ENCODE results near the gene TGFBR3. TPM values are rescaled to one million over a fixed set of nuclear protein-coding genes. Genes with fewer than 3 reads are reported as not detected.

TGFBR3 gene
- total and polyA plus RNA-seq, 7 donors, result 5.1 to 24.5 (median 8.9) TPM

DNA sequence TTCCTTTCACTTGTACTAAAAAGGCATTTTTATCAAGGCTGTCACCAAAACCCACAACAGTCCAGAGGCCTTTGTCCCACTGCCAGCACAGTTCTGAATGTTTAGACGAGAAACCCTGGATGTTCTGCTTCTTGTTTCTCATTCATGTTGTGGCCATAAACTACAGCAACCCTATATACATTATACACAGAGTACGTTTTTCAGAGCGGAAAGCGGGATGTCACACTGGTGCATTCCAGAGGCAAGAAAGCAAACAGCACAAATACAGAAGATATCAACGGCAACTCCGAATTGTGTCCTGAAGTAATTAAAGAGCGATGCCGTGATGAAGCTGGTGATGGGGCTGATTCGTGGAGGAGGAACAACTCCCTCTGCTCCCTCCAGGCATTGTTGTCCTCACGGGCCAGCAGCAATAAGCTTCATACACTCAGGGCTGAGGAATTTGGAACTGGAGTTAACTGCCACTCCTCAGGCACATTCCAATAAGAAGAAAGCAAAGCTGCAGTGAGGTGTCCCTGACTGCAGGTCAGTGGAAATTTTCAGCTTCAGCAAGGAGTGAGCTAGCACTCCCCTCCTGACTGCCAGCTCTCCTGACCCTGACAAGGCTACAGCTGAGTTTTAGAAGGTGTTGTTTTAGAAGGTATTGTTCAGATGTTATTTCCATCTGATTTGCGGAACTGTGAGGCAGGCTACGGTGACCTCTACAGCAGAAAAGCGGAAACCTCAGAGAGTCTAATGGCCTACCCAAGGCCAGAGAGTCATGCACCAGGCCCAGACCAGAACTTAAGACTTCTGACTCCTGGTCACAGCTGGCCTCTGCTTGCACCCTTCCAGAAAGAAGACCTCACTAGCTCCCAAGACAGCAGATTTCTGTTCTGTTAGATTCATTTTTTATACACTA, 149.0 kb downstream of the TGFBR3 start:
- intact Hi-C loops (cut with DNase I), result no loop called here
- WGBS, 3 donors, result 42 to 48% (median 43%) methylated on average over 13 of the region's 13 CpGs
- H3K4me3 ChIP-seq, result no peak overlapping the region
- DNase-seq, result peak in 1 of 2 donors; percentile 59
- peaks cover 24% of the 10 kb centered on the region for H3K4me1 ChIP-seq
- TF ChIP-seq, protein P1, sequence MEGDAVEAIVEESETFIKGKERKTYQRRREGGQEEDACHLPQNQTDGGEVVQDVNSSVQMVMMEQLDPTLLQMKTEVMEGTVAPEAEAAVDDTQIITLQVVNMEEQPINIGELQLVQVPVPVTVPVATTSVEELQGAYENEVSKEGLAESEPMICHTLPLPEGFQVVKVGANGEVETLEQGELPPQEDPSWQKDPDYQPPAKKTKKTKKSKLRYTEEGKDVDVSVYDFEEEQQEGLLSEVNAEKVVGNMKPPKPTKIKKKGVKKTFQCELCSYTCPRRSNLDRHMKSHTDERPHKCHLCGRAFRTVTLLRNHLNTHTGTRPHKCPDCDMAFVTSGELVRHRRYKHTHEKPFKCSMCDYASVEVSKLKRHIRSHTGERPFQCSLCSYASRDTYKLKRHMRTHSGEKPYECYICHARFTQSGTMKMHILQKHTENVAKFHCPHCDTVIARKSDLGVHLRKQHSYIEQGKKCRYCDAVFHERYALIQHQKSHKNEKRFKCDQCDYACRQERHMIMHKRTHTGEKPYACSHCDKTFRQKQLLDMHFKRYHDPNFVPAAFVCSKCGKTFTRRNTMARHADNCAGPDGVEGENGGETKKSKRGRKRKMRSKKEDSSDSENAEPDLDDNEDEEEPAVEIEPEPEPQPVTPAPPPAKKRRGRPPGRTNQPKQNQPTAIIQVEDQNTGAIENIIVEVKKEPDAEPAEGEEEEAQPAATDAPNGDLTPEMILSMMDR (IDR thresholded peaks at IDR 0.05), result no peak
- peak overlapping the region; percentile 57 for H3K27ac ChIP-seq
- ATAC-seq, result peak; percentile 78 to 89 (median 86)
- H3K9me3 ChIP-seq, result no peaks in the 10 kb centered on the region
- no peaks in the 10 kb centered on the region for H3K27me3 ChIP-seq (ENCODE audit: insufficient read depth in 3 of 3, low read length in 2 of 3)
- peaks cover 0 to 2% of the 10 kb centered on the region in 2 donors for H3K36me3 ChIP-seq (ENCODE audit: insufficient read depth in 1 of 2, low read depth in 1 of 2)

DNA sequence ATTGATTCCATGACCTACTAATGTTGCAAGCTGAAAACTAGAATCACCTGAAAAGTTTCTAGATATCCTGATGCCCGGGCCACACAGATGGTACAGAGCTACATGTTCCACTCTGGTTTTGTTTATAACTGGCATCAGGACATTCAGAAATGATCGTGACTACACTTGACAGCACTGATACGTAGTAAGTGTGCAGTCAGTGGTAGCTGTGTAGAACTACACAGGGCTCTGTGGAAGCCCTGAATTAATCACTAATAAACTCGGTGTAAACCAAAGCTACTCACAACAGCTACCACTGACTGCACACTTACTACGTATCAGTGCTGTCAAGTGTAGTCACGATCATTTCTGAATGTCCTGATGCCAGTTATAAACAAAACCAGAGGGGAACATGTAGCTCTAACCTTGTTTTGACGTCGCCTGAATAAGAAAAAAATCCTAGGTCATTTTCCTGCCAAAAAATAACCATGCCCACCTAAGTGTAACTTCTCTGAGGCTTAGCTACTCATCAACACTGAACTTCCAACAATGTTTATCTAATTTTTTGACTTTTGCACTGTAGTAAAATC, 149.7 kb downstream of the TGFBR3 start:
- 39 to 68% (median 40%) methylated on average over 8 of the region's 8 CpGs for WGBS, 3 donors
- ATAC-seq (peak in 2 of 4 donors; percentile 44 to 59), DNase-seq (no peak)
- H3K4me1 ChIP-seq, result peaks cover 30% of the 10 kb centered on the region
- no peaks in the 10 kb centered on the region for H3K9me3 ChIP-seq
- peak overlapping the region; percentile 57 for H3K27ac ChIP-seq
- no peaks in the 10 kb centered on the region for H3K27me3 ChIP-seq (ENCODE audit: insufficient read depth in 3 of 3, low read length in 2 of 3)
- TF ChIP-seq, protein P1 (IDR thresholded peaks at IDR 0.05), result no peak
- intact Hi-C loops (cut with DNase I), result no loop called here
- no peak overlapping the region for H3K4me3 ChIP-seq
- peaks cover 0 to 2% of the 10 kb centered on the region in 2 donors for H3K36me3 ChIP-seq (ENCODE audit: insufficient read depth in 1 of 2, low read depth in 1 of 2)

DNA sequence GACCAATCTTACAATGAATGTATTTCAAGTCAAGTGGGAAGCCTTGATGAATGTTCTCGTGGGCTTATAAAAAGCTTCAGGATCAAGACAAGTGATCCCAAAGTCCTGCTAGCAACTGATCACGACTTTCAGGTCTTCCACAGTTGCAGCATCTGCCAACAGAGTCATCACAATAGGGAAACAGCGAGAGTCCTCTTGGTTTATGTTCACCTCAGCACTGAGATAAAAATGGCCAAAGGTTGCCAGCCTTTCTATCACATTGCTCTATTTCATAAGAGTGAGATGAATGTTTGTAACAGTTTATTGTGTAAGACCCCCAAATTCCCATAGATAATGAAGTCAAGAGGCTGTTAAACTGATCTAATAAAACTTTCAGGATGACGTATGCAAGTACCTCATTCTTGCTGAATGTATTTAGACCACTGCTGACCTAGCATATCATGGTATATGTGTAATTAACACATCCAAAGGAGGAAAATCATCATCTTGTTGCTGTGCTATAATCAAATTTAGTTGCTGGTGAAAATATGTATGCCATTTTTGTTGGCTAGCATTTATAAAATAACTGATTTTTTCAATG, 150.6 kb downstream of the TGFBR3 start:
- 88 to 94% (median 88%) methylated on average over 4 of the region's 4 CpGs for WGBS, 3 donors
- intact Hi-C loops (cut with DNase I), result no loop called here

DNA sequence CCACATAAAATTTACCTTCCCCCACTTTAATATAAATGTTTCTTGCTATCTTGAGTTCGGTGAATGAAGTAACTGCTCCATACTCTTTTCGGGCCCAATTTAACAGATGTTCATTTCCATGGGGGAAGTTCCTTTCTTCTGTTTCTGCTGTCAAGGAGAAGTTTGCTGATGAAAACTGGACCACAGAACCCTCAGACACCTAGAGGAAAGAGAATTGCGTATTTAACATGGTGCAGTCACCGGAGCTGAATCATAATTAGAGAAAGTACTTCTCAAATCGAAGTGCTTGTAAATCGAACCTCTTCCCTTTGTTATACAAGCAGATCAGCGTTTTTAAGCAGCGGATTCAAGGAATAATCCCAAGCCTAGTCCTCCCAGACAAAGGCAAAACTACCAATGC, 151.2 kb downstream of the TGFBR3 start:
- H3K4me1 ChIP-seq, result peaks cover 30% of the 10 kb centered on the region
- TF ChIP-seq, protein P1 (IDR thresholded peaks at IDR 0.05), result no peak
- intact Hi-C loops (cut with DNase I), result no loop called here

More for the DNA sequence above, 150.6 kb downstream of the TGFBR3 start:
- Histone ChIP-seq H3K4me3 (no peak overlapping the region), H3K36me3 (ENCODE audit: insufficient read depth in 1 of 2, low read depth in 1 of 2) (peaks cover 0 to 2% of the 10 kb centered on the region in 2 donors), H3K27ac (no peak overlapping the region), H3K9me3 (no peaks in the 10 kb centered on the region), H3K27me3 (ENCODE audit: insufficient read depth in 3 of 3, low read length in 2 of 3) (no peaks in the 10 kb centered on the region), H3K4me1 (peaks cover 30% of the 10 kb centered on the region)
- ATAC-seq (no peak), DNase-seq (no peak)
- TF ChIP-seq, protein P1 (IDR thresholded peaks at IDR 0.05), result no peak

More for the DNA sequence above, 151.2 kb downstream of the TGFBR3 start:
- no peak for DNase-seq
- Histone ChIP-seq H3K27me3 (ENCODE audit: insufficient read depth in 3 of 3, low read length in 2 of 3) (no peaks in the 10 kb centered on the region), H3K9me3 (no peaks in the 10 kb centered on the region), H3K4me3 (no peak overlapping the region), H3K36me3 (ENCODE audit: insufficient read depth in 1 of 2, low read depth in 1 of 2) (peaks cover 0 to 2% of the 10 kb centered on the region in 2 donors), H3K27ac (no peak overlapping the region)
- ATAC-seq, result no peak
- WGBS, 3 donors, result 77 to 87% (median 83%) methylated on average over 8 of the region's 8 CpGs

Measured in psoas muscle (tissue), 8 donors.